Stimulated activated naive B cell treated with anti-CD40 and anti-IgM and Interleukin-4, amounts not matched to agents 10 μg/mL and 1 μg/mL and 100 μg/mL, for 72 hours (primary cell): Measurements from ENCODE around the gene RNF167.
"Not testable (repeated sequence)": the region's sequence is repeated elsewhere in the genome, so short reads cannot be mapped to it uniquely, and the experiment has no call there.

Experiments used
- ATAC-seq, 2 donors: fragments of 150-1000 bp; cut with Tn5 transposase; replicated peaks; 2 replicates each; pipeline ENCODE4 v1.10.0; 2021; ENCODE audit warnings: moderate library complexity in 1 of 2
- DNase-seq: peaks from one replicate; pipeline ENCODE4 v3.0.0; 2021
- H3K27ac Mint-ChIP-seq: one replicate; pipeline ENCODE4 v1.8.0; 2022; ENCODE audit warnings: mild to moderate bottlenecking, mixed read lengths
- H3K27me3 Mint-ChIP-seq, 2 donors: one replicate each; pipeline ENCODE4 v1.8.0; 2022; ENCODE audit warnings: mixed read lengths in 2 of 2
- H3K36me3 Mint-ChIP-seq, 2 donors: one replicate each; pipeline ENCODE4 v1.8.0; 2022; ENCODE audit warnings: mixed read lengths in 2 of 2, mild to moderate bottlenecking in 1 of 2
- H3K4me1 Mint-ChIP-seq, 2 donors: one replicate each; pipeline ENCODE4 v1.8.0; 2022; ENCODE audit warnings: mixed read lengths in 2 of 2, mild to moderate bottlenecking in 1 of 2
- H3K4me3 Mint-ChIP-seq, 2 donors: one replicate each; pipeline ENCODE4 v1.8.0; 2022; ENCODE audit warnings: mild to moderate bottlenecking in 2 of 2, mixed read lengths in 2 of 2, moderate library complexity in 1 of 2
- H3K9me3 Mint-ChIP-seq, 2 donors: one replicate each; pipeline ENCODE4 v1.8.0; 2022; ENCODE audit warnings: mixed read lengths in 2 of 2, mild to moderate bottlenecking in 1 of 2

Gene RNF167

DNA sequence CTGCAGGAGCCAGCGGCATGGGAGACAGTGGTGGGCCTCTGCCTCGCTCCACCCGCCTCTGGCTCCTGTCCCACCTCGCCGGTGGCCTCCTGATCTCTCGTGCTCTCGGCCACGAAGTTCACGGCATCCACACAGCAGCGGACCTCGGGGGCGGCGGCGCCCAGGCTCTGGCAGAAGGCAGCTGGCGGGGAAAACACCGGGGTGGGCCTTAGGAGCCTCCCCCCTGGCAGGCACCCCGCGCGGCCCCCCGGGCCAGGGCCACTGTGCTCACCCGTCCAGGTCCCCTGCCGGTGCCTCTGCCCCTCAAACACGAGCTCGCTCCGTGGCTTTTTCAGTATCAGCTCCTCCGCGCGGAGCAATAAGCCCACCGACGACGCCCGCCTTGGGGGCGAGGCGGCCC lies 41.1 kb upstream of the RNF167 start:
- Mint-ChIP-seq H3K4me1 (peaks cover 38 to 47% of the 10 kb centered on the region in 2 donors), H3K9me3 (peaks cover 0 to 1% of the 10 kb centered on the region in 2 donors), H3K36me3 (peaks cover 41 to 45% of the 10 kb centered on the region in 2 donors), H3K27me3 (peaks cover 4 to 18% of the 10 kb centered on the region in 2 donors), H3K27ac (no peak overlapping the region), H3K4me3 (peak overlapping the region; percentile 84 to 87)
- DNase-seq: no peak
- peak in 1 of 2 donors; percentile 4 for ATAC-seq

DNA sequence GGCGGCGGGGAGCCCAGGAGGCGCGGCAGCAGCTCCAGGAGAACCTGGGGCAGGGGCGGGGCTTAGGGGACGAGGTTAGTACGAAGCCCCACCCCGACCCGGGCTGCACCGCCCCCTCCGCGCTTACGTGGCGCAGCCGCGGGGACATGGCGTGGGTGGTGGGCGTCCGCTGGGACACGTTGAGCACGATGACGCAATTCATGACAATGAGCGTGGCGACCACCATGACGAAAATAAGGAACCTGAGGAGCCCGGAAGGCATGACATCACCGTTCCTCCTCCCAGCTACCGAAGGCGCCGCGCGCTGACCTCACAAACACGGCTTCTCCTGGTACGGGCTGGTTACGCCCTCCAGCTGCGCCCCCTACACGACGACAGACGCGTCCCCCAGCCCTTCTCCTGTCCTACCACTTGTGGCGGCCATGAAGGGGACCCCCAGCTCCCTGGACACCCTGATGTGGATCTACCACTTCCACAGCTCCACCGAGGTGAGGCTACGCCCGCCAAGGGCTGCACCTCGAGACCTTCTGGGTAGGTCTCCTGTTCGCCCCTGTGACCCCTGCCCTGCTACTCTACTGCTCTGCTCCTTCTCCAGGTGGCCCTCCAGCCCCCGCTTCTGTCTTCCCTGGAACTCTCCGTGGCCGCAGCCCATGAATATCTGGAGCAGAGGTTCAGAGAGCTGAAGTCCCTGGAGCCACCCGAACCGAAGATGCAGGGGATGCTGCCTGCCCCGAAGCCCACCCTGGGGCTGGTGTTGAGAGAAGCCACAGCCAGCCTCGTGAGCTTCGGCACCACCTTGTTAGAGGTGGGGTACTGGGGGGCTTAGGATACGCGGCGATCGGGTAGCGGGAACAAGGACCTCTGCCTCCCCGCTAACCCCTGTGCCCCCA lies 40.5 kb upstream of the RNF167 start, which contains the start of gene C17orf107:
TSS of gene C17orf107 (plus strand) at position 196 of the 890 bp plus-strand sequence. CDS start at position 423, 227 bp downstream.
- peaks cover 4 to 18% of the 10 kb centered on the region in 2 donors for H3K27me3 Mint-ChIP-seq
- peak within 1 kb of the TSS; percentile 84 to 87 for H3K4me3 Mint-ChIP-seq
- DNase-seq (peak; percentile 82), ATAC-seq (peak; percentile 57 to 73)
- H3K9me3 Mint-ChIP-seq: peaks cover 0 to 1% of the 10 kb centered on the region in 2 donors
- H3K4me1 Mint-ChIP-seq: peaks cover 38 to 47% of the 10 kb centered on the region in 2 donors
- H3K27ac Mint-ChIP-seq: peak within 1 kb of the TSS; percentile 91
- peaks cover 34 to 38% of the 10 kb centered on the region in 2 donors for H3K36me3 Mint-ChIP-seq

DNA sequence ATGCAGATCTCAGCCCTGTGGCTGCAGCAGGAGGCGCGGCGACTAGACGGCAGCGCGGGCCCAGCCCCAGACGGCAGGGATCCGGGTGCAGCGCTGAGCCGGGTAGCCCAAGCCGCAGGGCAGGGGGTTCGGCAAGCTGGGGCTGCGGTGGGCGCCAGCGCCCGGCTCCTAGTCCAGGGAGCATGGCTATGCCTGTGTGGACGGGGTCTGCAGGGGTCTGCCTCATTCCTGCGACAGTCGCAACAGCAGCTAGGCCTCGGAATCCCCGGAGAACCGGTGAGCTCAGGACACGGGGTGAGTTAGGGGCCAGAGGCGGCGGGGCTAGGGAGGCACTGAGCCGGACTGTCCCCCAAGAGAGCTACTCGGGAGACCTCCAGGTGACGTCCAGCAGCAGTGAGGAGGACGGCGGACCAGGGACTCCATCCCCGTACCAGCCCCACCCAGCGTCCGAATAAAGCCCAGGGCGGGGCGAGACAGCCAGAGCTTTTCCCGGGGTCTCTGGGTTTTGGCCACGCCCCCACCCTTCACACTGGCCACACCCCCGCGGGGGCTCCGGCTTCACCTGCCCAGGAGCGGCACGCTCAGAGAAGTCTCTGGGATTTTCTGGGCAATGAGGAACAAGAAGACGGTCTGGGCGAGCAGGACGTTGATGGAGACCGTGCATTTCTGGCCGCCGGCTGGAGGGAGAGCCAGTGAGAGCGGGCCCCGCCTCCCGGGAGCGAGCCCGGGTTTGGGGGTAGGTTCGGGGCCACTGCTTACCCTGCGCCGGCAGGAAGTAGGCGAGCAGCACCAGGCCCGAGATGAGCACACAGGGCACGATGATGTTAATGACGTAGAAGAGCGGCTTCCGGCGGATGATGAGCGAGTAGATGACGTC lies 39.6 kb upstream of the RNF167 start:
- Mint-ChIP-seq H3K27me3 (peaks cover 4 to 18% of the 10 kb centered on the region in 2 donors), H3K27ac (peak overlapping the region; percentile 91), H3K4me3 (peak overlapping the region; percentile 84 to 87), H3K4me1 (peaks cover 38 to 47% of the 10 kb centered on the region in 2 donors), H3K9me3 (peaks cover 0 to 1% of the 10 kb centered on the region in 2 donors), H3K36me3 (peaks cover 26 to 30% of the 10 kb centered on the region in 2 donors)
- DNase-seq (peak; percentile 41), ATAC-seq (peak; percentile 26 to 37)

DNA sequence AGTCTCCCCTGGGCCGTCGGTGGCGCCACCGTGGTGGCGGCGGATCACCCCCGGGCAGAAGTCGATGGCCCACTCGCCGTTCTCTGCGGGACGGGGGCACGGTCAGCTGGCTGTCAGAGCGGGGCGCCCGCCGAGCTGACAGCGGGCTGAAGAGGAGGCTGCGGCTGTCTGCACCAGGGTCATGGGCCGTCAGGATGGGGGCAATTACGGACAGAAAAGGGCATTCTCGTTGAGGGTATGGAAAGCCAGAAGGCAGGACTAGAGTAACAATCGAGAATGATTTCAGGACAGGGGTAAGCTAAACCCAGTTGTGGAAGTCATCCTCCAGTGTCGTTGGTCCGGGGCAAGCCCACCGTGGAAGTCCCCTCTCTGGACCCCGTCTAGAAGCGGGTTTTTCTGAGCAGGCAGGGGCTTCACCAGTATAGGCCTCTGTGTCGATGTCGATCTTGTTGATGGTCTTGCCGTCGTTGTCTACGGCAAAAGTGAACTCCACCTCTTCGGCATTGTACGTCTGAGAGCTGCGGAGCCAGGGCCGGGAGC lies 38.9 kb upstream of the RNF167 start:
- Mint-ChIP-seq H3K27ac (peak overlapping the region; percentile 91), H3K4me1 (peaks cover 38 to 47% of the 10 kb centered on the region in 2 donors), H3K4me3 (peak overlapping the region; percentile 82 to 87), H3K9me3 (peaks cover 0 to 1% of the 10 kb centered on the region in 2 donors), H3K27me3 (peaks cover 4 to 24% of the 10 kb centered on the region in 2 donors), H3K36me3 (peaks cover 19 to 23% of the 10 kb centered on the region in 2 donors)
- ATAC-seq (peak in 1 of 2 donors; percentile 1), DNase-seq (no peak)

DNA sequence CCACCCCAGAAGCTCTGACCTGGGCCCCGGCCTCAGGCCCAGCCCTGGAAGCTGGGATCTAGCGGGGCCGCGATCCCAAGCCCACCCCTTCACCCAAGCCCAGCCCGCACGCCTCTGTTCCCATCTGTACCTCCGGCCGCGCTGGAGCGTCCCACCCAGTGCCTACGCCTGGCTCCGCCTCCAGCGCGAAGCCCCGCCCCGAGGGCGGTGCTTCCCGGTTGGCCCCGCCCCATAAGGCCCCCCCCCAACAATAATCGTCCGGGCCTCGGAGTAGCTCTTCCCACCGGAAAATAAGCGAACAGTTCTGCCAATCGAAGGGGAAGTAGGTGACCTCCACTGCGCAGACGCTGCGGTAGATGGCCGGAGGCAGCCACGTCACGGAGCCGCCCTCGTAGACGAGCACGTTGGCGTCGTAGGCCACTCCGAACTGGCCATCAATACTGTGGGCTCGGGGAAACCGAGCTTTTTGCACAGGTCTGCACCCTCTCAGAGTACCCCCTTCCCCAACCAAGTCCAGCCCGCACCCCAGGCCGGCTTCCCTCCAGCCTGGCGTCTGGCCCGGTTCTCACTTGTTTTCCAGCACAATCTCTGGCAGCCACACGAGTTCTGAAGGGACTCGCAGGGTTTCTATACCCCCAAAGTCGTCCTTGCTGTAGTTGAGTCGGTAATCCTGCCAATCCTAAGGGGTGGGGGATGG lies 38.3 kb upstream of the RNF167 start:
- peak overlapping the region; percentile 82 to 87 for H3K4me3 Mint-ChIP-seq
- peaks cover 0 to 1% of the 10 kb centered on the region in 2 donors for H3K9me3 Mint-ChIP-seq
- H3K4me1 Mint-ChIP-seq: peaks cover 38 to 47% of the 10 kb centered on the region in 2 donors
- H3K27ac Mint-ChIP-seq: peak overlapping the region; percentile 84
- DNase-seq (peak; percentile 46), ATAC-seq (peak; percentile 13 to 43)
- H3K27me3 Mint-ChIP-seq: peaks cover 4 to 24% of the 10 kb centered on the region in 2 donors
- H3K36me3 Mint-ChIP-seq: peaks cover 13 to 16% of the 10 kb centered on the region in 2 donors

DNA sequence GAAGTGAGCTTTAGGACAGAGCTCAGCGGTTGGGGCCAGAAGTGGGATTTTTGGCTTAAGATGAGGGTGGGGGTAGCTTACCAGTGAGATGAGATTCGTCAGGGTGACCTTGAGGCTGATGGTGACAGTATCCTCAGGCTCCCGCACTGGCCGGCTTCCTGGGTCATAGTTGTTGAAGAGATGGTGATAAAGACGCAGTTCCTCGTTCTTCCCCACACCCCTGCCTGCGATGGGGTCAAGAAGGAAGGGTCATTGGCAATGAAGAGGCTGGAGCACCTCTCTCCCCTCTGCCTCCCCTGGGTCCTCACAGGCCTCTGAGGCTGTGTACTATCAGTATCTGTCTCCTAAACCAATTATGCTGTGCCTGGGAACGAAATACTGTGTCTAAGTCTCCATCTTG lies 37.5 kb upstream of the RNF167 start:
- peaks cover 0 to 1% of the 10 kb centered on the region in 2 donors for H3K9me3 Mint-ChIP-seq
- peaks cover 6 to 9% of the 10 kb centered on the region in 2 donors for H3K36me3 Mint-ChIP-seq
- peak overlapping the region; percentile 34 to 82 for H3K4me3 Mint-ChIP-seq
- peaks cover 4 to 19% of the 10 kb centered on the region in 2 donors for H3K27me3 Mint-ChIP-seq
- peaks cover 38 to 47% of the 10 kb centered on the region in 2 donors for H3K4me1 Mint-ChIP-seq
- DNase-seq (no peak), ATAC-seq (no peak)
- H3K27ac Mint-ChIP-seq: peak overlapping the region; percentile 84

DNA sequence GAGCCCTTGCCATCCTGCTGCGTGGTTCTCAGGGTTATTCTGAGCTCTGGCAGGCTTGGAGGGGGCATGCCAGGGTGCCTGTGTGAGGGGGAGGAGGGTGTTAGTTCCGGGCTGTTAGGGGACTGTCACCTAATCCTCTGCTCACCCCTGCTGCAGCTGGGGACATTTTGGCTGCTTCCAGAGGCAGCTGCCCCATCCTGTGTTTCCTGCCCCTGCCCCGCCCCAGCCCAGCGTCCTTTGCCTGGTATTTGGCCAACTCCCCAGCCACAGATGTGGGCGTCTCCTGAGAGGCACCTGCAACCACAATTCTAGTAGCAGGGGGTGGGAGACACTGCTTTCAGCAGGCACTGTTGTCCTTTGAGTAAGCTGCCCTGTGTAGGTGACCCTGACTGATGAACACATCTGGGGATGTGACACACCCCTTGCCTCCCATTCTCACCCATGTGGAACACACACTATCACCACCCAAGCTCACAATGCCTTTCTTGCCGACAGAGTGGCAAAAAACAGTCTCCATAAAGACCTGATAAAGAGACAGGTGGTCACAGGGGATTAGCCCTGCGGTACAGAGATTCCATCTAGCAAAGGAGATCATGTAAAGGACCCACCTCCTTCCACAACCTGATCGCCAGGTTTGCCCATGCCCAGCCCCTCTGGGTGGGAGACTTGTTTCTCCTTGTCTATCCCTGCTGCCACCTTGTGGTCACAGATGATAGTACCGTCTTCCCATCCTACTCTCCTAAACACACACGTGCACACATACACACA lies 36.8 kb upstream of the RNF167 start, which contains the start of gene CHRNE:
TSS of gene CHRNE (minus strand) at position 48 of the 768 bp plus-strand sequence. CDS start at position 13, 35 bp downstream.
- peak within 1 kb of the TSS; percentile 84 for H3K27ac Mint-ChIP-seq
- ATAC-seq (peak; percentile 49 to 61), DNase-seq (peak; percentile 59)
- peaks cover 38 to 45% of the 10 kb centered on the region in 2 donors for H3K4me1 Mint-ChIP-seq
- H3K36me3 Mint-ChIP-seq: peaks cover 3 to 9% of the 10 kb centered on the region in 2 donors
- peaks cover 4 to 19% of the 10 kb centered on the region in 2 donors for H3K27me3 Mint-ChIP-seq
- peaks cover 0 to 1% of the 10 kb centered on the region in 2 donors for H3K9me3 Mint-ChIP-seq
- H3K4me3 Mint-ChIP-seq: peak within 1 kb of the TSS; percentile 34 to 82

DNA sequence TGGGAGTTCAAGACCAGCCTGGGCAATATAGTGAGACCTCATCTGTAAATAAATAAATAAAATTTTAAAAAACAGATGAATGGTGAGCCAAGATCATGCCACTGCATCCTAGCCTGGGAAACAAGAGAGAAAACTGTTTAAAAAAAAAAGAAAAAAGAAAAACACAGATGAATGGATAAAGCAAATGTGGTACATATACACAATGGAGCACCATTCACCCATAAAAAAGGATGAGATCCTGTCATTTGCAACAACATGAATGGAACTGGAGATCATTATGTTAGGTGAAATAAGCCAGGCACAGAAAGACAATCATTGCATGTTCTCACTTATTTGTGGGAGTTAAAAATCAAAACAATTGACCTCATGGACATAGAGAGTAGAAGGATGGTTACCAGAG lies 33.4 kb upstream of the RNF167 start:
- not testable (repeated sequence) for H3K27me3 Mint-ChIP-seq, H3K4me3 Mint-ChIP-seq, H3K36me3 Mint-ChIP-seq, DNase-seq, H3K27ac Mint-ChIP-seq, ATAC-seq, H3K9me3 Mint-ChIP-seq
- peaks cover 18 to 19% of the 10 kb centered on the region in 2 donors for H3K4me1 Mint-ChIP-seq

DNA sequence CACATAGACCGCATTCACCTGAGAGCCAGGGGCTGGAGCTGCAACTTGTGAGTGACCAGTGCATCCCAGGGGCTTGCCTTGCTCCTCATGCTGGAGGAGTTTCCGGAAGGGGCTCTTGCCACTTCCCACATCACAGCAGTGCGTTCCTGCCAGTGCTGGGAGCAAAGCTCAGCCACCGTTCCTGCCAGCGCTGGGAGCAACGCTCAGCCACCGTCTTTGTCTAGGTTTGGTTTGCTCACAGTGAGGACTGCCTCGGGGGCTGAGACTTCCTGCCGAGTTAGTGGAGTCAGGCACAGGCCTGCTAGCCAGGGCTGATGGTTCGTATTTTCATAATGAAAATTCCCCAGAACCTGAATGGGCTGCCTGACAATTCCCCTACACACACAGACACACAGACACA lies 31.8 kb upstream of the RNF167 start:
- Mint-ChIP-seq H3K4me1 (peaks cover 4 to 6% of the 10 kb centered on the region in 2 donors), H3K36me3 (no peaks in the 10 kb centered on the region), H3K4me3 (no peak overlapping the region), H3K27ac (no peak overlapping the region), H3K27me3 (peaks cover 6 to 8% of the 10 kb centered on the region in 2 donors), H3K9me3 (no peaks in the 10 kb centered on the region)
- DNase-seq (no peak), ATAC-seq (peak in 1 of 2 donors; percentile 24)

DNA sequence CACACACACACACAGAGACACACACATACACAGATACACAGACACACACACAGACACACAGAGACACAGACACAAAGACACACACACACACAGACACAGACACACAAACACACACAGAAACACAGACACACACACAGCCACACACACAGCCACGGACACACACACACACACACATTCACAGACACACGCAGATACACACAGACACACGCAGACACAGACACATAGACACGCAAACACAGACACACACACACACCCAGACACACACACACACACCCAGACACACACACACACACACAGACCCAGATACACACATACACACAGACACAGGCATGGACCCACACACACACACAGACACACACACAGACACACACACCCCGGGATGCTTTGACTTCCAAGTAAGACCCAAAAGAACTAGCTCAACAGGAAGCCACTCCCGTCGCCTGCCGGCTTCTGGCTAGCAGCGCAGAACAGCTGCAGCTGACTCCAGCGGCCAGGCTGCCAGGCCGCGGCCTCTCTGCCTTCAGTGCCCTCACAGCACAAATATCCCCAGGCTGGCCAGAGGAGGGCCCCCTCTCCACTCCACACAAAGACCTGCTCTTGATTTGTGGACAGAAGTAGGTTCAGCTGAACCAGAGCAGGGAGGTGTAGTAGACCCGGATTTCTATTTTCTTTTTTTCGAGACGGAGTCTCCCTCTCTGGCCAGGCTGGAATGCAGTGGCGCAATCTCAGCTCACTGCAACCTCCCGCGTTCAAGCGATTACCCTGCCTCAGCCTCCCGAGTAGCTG lies 31.2 kb upstream of the RNF167 start:
- peaks cover 6 to 8% of the 10 kb centered on the region in 2 donors for H3K27me3 Mint-ChIP-seq
- H3K27ac Mint-ChIP-seq: no peak overlapping the region
- ATAC-seq: peak; percentile 99

DNA sequence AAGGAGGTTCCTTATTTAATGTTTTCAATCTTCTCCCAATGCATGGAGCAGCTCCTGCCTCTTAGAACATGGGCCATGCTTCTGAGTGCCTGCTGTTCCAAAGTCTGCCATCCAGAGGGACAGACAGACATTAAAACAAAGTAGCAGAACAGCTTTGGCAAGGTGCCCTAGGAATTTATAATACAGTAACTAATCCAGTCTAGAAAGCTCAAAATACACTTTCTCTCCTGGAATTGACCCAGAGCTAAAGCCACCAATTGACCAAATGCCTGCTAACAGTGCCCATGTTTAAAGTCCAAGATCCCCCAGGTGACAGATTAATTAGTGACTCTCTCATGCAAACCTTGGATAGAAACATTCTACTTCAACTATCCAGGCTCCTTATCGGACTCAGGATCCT lies 26.1 kb upstream of the RNF167 start:
- no peaks in the 10 kb centered on the region for H3K9me3 Mint-ChIP-seq

More for the DNA sequence above, 31.2 kb upstream of the RNF167 start:
- no peak overlapping the region for H3K4me3 Mint-ChIP-seq
- DNase-seq: peak; percentile 76
- H3K4me1 Mint-ChIP-seq: peaks cover 0 to under 1% of the 10 kb centered on the region in 2 donors
- no peaks in the 10 kb centered on the region for H3K9me3 Mint-ChIP-seq
- no peaks in the 10 kb centered on the region for H3K36me3 Mint-ChIP-seq

DNA sequence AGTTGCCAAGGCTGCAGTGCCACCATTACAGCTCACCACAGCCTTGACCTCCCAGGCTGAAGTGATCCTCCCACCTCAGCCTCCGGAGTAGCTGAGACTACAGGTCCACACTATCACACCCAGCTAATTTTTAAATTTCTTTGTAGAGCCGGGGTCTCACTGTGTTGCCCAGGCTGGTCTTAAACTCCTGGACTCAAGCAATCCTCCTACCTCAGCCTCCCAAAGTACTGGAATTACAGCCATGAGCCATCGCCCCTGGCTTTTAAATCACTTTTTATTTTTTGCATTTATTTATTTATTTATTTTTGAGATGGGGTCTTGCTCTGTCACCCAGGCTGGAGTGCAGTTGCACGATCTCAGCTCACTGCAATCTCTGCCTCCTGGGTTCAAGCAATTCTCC lies 25.5 kb upstream of the RNF167 start:
- not testable (repeated sequence) for H3K9me3 Mint-ChIP-seq, DNase-seq, H3K36me3 Mint-ChIP-seq, H3K4me3 Mint-ChIP-seq, H3K27ac Mint-ChIP-seq, H3K4me1 Mint-ChIP-seq, H3K27me3 Mint-ChIP-seq, ATAC-seq

More for the DNA sequence above, 26.1 kb upstream of the RNF167 start:
- ATAC-seq (no peak), DNase-seq (no peak)
- no peaks in the 10 kb centered on the region for H3K4me1 Mint-ChIP-seq
- no peak overlapping the region for H3K27ac Mint-ChIP-seq
- no peak overlapping the region for H3K4me3 Mint-ChIP-seq
- no peaks in the 10 kb centered on the region for H3K36me3 Mint-ChIP-seq
- peaks cover 0 to 8% of the 10 kb centered on the region in 2 donors for H3K27me3 Mint-ChIP-seq
